Measurements from ENCODE around the gene GBP1. TPM values are rescaled to one million over a fixed set of nuclear protein-coding genes. Genes with fewer than 3 reads are reported as not detected.

Gene GBP1, protein sequence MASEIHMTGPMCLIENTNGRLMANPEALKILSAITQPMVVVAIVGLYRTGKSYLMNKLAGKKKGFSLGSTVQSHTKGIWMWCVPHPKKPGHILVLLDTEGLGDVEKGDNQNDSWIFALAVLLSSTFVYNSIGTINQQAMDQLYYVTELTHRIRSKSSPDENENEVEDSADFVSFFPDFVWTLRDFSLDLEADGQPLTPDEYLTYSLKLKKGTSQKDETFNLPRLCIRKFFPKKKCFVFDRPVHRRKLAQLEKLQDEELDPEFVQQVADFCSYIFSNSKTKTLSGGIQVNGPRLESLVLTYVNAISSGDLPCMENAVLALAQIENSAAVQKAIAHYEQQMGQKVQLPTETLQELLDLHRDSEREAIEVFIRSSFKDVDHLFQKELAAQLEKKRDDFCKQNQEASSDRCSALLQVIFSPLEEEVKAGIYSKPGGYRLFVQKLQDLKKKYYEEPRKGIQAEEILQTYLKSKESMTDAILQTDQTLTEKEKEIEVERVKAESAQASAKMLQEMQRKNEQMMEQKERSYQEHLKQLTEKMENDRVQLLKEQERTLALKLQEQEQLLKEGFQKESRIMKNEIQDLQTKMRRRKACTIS
- total RNA-seq: 19.2 and 69.3 TPM in 2 replicates

DNA sequence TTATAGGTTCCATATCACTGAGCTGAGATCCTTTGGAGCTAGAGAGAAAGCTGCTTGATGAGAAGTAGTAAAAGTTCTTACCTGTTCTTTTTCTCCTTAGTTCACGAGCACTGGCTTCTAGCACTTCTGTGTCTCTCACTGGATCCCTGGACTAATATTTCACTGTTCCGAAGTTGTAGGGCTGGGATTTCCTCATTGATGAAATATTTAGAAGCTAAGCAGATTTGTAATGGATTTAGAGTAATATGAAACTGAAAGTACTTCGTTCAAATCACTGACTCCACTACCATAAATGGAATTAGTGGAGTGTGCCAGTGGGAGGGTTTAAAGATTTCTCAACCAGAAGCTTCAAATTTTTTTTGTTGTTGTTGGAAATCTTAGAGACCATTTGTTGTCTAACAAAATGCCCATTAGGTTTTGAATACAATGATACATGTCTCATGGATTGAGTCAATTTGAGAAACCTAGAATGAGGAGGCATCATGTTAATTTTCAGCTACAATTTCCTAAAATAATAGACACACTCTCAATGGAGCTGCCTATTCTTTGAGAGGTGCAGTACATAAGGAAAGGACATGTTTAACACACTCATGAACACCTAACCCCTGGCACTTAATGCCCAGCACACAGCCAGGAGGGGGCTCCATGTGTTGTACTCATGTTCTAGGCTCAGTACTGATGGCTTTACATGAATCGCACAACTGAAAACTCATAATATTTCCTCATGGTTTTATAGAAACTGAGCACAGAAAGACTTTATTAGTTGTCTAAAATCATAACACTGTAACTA, at the start of gene GBP1:
GBP1 (minus strand) TSS at position 130 of the 790 bp plus-strand sequence. CDS start 1,974 bp downstream, outside the sequence.

DNA sequence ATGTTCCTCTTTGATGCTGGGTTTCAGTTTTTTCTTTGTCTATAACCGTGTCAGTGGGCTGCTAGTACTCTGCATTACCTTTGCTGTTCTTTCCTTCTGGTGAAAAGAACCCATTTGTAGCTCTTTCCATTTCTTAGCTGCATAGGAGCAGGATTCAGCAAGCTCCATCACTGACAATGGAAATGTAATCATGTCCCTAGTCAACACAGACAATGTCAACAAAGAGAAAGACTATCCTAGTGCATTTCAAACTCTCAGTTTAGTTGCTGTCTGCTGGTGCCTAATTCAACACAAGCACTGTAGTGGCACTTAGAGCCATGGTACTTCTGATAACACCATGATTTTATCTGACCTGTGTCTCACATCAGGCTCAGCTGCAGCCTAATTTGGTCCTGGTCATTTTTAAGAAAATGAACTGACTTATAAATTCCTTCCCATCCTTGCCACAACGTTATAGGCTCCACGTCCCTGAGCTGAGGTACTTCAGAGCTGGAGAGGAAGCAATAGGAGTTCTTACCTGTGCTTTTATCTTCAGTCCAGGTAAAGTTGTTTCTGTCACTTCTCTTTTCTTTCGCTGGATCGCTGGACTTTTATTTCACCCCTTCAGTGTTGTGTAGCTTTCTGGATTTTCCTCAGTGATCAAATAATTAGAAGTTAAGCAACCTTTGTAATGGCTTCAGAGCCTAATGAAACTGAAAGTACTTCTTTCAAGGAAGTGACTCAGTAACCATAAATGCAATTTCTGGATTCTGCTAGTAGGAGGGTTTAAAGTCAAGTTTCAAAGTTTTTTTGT, 42.6 kb downstream of the GBP1 start, which contains the start of gene GBP3:
GBP3 (minus strand) TSS at position 700 of the 793 bp plus-strand sequence. CDS start 2,145 bp downstream, outside the sequence.

Other genes with a start within 250 kb of the GBP1 start
- gene GTF2B, start 173.6 kb downstream of the GBP1 start, total RNA-seq: 47.1 and 58.1 TPM in 2 replicates
- 21.0 and 27.9 TPM in 2 replicates for gene KYAT3, start 72.6 kb downstream of the GBP1 start, total RNA-seq
- gene RBMXL1, start 72.6 kb downstream of the GBP1 start, total RNA-seq: 9.4 and 12.9 TPM in 2 replicates
- 7.9 and 8.4 TPM in 2 replicates for gene GBP3, start 42.3 kb downstream of the GBP1 start, total RNA-seq
- 47.4 and 57.6 TPM in 2 replicates for gene GBP2, start 60.9 kb upstream of the GBP1 start, total RNA-seq
- gene GBP7, start 110.8 kb upstream of the GBP1 start, total RNA-seq: not detected in 2 replicates
- gene GBP4, start 133.7 kb upstream of the GBP1 start, total RNA-seq: 3.6 and 13.2 TPM in 2 replicates
- 0.15 and 0.32 TPM in 2 replicates for gene GBP5, start 207.7 kb upstream of the GBP1 start, total RNA-seq

Data from epithelial cell of umbilical artery (primary cell).